GM12872 (cell line): ENCODE data around the gene PSD.

Source experiments
- TF ChIP-seq, protein P1 (sequence below): IDR thresholded peaks from 3 replicates; pipeline ENCODE4 v1.5.1; 2011; ENCODE audit warnings: low read depth, mild to moderate bottlenecking, low read length, moderate library complexity; ENCODE audit not compliant: insufficient read depth

PSD gene

DNA sequence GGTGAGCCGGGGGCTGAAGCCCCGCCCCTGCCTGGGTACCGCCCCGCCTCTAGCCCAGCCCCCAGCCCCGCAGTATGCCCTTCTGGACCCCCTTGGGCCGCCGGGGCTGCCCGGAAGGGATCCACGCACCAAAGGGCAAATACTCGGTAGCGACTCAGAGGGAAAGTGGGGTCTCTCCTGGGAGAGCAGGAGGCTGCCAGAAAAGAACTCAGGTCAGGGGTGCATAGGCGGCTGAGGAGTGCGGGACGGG is 2.8 kb upstream of the PSD start:
- TF ChIP-seq, protein P1, sequence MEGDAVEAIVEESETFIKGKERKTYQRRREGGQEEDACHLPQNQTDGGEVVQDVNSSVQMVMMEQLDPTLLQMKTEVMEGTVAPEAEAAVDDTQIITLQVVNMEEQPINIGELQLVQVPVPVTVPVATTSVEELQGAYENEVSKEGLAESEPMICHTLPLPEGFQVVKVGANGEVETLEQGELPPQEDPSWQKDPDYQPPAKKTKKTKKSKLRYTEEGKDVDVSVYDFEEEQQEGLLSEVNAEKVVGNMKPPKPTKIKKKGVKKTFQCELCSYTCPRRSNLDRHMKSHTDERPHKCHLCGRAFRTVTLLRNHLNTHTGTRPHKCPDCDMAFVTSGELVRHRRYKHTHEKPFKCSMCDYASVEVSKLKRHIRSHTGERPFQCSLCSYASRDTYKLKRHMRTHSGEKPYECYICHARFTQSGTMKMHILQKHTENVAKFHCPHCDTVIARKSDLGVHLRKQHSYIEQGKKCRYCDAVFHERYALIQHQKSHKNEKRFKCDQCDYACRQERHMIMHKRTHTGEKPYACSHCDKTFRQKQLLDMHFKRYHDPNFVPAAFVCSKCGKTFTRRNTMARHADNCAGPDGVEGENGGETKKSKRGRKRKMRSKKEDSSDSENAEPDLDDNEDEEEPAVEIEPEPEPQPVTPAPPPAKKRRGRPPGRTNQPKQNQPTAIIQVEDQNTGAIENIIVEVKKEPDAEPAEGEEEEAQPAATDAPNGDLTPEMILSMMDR: no peak

DNA sequence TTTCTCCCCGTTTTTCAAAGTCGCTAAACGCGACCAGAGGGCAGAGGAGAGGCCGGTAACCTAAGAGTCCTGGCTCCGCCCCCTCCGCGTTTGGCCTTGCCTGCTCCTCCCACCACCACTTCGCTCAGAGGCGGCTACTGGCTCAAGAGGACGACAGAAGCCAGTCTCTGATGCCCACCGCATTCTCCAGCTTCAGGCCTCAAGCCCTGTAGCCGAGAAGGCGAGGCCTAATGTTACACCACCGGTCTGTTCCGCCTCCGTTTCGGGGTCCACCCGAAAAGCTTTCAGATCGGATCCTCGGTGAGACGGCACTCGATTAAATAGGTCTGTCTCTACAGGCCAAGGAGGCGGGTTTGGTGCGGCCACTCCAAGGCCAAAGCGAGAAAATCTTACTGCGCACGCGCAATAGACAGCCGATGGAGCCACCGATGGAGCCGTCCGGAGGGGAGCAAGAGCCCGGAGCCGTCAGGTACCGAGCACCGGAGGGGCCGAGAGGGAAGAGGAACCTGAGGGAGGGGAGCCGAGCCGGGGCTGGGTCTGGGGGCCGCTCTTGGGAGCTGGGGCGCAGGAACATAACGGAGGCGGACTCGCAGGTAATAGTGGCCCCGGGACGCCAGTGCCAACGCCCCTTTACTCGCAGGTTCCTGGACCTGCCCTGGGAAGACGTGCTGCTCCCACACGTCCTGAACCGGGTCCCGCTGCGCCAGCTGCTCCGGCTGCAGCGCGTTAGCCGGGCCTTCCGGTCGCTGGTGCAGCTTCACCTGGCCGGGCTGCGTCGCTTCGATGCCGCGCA is 2.3 kb upstream of the PSD start, which contains the start of gene FBXL15:
TSS of gene FBXL15 (plus strand) at position 123 of the 793 bp plus-strand sequence. CDS start at position 417, 294 bp downstream.
- TF ChIP-seq, protein P1: no peak

DNA sequence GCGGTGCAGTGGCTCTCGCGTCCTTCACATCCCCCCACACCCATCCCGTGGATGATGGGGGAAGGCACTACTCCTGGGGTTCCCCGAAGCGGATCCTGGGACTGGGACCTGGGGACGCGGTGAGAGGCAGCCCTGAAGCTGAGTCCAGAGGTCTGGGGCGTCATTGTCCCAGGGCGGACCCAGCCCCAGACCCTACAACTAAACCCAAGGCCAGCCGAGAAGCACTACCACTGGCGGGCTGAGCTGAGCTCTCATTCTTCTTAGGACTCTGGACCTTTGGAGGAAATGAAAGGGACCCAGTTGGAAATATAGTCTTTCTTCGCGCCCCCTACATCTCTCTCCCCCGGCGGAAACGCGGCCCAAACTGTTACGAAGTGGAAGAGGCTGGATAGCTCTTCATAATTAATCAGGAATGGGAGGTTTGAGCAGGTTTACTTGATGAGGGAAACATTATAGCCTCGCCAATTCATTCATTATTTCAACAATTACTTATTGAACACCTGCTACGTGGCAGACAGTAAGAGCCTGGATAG is 1.7 kb upstream of the PSD start:
- TF ChIP-seq, protein P1: no peak

DNA sequence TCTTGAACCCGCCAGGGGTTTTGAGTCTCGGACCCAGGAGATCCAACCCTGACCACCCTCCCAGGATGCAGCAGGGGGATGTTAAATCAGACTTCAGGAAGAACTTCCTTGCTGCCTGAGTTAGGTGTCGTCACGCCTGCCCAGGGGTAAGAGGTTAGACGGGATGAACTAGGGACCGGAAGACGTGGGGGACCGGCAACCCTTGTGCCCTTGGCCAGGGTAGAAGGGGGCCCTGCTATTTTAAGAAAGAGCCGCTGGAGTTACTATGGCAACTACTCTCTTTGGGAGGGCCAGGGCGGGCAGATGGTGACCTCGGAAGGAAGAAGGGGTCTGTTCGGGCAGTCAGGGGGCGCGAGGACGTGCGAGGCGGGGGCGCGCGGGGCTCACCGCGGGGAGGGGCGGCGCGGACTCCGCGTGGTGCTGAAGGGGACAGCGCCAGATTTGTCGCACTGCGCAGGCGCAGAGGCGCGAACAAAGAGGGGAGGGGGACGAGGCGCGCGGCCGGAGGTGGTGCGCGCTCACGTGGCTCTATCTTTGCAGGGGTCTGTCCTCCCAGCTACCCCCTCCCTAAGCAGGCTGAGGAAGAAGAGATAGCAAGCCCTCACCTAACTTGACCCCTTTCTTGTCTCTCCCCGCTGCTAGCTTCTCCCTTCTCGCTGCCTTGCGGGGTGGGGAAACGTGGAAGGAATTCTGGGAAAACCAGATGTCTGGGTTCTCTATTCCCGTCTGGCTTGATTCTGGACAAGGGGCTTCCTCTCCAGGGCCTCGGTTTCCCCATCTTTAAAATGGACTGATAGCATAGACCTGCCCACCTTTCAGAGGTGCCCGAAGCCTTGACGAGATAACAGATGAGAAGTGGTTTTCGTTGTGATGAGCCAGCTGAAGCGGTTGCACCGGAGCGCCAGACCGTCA is 940 bp upstream of the PSD start:
- TF ChIP-seq, protein P1: no peak

DNA sequence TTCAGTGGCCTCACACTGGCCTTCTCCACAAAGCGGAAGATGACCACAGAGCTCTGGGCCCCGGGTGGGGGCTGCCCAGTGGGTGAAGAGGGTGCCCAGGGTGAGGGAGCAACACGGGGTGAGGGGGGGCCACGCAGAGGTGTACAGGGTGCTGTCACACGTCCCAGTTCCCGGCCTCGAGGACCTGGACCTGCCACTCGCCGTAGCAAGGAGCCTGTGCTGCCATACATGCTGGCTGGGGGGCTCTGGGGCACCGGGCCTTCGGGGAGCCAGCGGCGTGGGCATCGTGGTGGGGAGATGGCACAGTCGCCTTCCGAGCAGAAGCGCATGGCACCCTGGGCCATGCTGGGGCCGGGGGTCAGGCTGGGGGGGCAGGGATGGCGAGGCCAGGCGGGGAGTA is 1.9 kb downstream of the PSD start:
- TF ChIP-seq, protein P1: no peak

DNA sequence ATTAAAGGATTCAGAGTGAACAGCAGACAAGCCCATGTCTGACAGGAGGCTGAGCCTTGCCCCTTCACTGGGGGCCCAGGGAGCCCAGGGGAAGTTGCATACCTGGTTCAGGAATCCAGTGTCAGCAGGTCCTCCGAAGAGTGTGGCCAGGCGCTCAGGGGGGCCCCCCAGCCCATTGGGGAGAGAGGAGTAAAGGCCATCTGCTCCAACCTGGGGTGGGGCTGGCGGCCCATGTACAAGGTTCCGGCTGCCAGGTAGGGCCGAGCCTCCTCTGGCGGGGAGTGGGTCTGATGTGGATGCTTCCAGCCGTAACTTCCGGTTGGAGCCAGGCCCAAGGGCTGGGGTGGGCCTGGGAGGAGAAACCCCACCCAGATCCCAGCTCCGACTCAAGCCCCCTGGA is 2.3 kb downstream of the PSD start:
- TF ChIP-seq, protein P1: no peak

DNA sequence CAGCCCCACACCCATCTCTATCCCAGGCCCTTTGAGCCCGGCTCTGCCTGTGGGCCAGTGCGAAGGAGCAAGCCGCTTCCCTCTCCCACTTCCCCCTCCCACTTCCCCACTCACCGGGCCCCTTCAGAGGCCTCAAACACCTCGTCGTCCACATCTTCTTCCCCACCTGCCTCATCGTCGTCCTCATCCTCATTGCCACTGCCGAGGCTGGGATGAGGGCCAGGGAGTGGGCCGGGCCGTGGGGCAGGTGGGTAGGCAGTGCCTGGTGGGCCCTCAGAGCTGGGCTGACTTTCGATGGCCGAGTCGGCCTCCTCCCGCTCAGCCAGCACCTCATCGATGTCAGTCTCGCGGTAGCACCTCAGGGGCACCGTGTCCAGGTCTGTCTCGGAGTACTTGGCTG is 3.8 kb downstream of the PSD start:
- TF ChIP-seq, protein P1: no peak
